ENCODE data around the gene TUNAR.

Gene TUNAR

DNA sequence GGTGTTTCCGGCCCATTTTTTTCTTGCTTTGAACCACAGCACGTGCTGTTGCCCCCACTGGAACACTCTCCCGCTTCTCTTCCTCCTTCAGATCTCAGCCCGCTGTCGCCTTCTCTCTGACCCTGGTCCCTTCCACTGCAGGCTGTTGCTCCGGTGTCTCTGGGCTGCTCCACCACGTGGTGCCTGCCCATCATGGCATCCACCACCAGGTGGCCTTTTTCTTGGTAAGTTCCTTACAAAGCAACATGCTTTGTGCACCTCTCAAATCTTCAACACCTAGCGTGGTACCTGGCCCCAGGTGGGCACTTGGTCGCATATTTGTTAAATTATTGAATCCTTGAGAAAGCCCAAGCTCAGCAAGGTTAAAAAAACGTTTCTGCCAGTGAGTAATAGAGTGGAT, 19.1 kb downstream of the TUNAR start:
- Mint-ChIP-seq H3K27me3 (ENCODE audit: low read depth) (peaks cover 48% of the 10 kb centered on the region), H3K4me3 (no peak overlapping the region), H3K4me1 (no peaks in the 10 kb centered on the region), H3K36me3 (ENCODE audit: low read depth) (no peaks in the 10 kb centered on the region), H3K9me3 (no peaks in the 10 kb centered on the region), H3K27ac (no peak overlapping the region)
- TF ChIP-seq, protein P1, sequence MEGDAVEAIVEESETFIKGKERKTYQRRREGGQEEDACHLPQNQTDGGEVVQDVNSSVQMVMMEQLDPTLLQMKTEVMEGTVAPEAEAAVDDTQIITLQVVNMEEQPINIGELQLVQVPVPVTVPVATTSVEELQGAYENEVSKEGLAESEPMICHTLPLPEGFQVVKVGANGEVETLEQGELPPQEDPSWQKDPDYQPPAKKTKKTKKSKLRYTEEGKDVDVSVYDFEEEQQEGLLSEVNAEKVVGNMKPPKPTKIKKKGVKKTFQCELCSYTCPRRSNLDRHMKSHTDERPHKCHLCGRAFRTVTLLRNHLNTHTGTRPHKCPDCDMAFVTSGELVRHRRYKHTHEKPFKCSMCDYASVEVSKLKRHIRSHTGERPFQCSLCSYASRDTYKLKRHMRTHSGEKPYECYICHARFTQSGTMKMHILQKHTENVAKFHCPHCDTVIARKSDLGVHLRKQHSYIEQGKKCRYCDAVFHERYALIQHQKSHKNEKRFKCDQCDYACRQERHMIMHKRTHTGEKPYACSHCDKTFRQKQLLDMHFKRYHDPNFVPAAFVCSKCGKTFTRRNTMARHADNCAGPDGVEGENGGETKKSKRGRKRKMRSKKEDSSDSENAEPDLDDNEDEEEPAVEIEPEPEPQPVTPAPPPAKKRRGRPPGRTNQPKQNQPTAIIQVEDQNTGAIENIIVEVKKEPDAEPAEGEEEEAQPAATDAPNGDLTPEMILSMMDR (IDR thresholded peaks at IDR 0.05; ENCODE audit: unreplicated experiment in 3 of 3), result peak in 2 of 3 experiments; percentile 13

DNA sequence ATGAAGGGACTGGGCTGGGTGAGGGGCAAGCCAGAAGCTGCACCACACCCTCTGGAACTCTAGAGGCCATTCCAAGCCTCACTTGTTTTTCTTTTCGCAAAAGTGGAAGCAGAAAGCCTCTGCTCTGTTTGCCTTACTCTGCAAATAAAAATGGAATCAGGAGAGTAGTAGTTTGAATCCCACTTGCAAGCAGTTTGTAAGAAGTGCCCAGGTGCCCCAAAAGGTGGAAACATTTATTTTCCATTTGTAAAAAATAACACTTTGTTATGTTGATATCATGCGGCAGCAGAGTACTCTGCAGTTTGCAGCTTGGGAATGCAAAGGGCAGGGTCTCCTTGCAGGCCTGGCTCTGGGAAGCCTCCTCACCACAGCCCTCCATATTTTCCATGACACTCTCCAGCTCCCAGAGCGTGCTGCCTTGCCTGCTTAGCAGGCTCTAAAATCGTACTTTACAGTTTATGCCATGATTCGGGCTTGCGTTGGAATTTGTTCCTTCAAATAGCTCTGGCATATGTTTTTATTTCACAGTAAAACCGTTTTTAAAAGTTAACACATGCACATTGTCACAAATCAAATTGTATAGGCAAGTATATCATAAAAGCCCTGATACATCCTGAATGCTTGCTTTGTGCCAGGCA, 20.0 kb downstream of the TUNAR start:
- H3K4me1 Mint-ChIP-seq, result no peaks in the 10 kb centered on the region
- TF ChIP-seq, protein P1 (IDR thresholded peaks at IDR 0.05; ENCODE audit: unreplicated experiment in 3 of 3), result no peak
- peaks cover 52% of the 10 kb centered on the region for H3K27me3 Mint-ChIP-seq (ENCODE audit: low read depth)

DNA sequence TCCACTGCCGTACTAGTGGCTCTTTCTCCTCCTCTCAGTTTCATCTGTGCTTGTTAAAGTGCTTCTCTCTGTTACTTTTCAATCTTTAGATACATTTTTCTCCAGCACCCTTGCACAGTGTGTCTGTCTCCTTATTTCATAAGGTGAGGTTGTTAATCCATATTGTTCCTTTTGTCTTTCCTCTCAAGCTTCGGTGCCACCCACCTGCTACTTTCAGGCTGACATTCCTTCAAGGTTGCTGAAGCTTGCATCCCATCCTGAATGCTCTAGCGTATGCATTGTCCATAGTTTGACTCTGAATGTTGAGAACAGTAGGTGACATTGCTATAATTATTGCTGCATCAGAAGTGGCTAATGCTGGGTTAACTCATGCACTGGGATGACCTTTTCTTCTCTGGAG, 20.6 kb downstream of the TUNAR start:
- Mint-ChIP-seq H3K4me1 (no peaks in the 10 kb centered on the region), H3K36me3 (ENCODE audit: low read depth) (no peaks in the 10 kb centered on the region), H3K27me3 (ENCODE audit: low read depth) (peaks cover 52% of the 10 kb centered on the region), H3K27ac (no peak overlapping the region), H3K9me3 (no peaks in the 10 kb centered on the region), H3K4me3 (no peak overlapping the region)
- TF ChIP-seq, protein P1 (IDR thresholded peaks at IDR 0.05; ENCODE audit: unreplicated experiment in 3 of 3), result no peak

More for the DNA sequence above, 20.0 kb downstream of the TUNAR start:
- no peak overlapping the region for H3K4me3 Mint-ChIP-seq
- no peak overlapping the region for H3K27ac Mint-ChIP-seq
- H3K36me3 Mint-ChIP-seq (ENCODE audit: low read depth), result no peaks in the 10 kb centered on the region
- H3K9me3 Mint-ChIP-seq, result no peaks in the 10 kb centered on the region

DNA sequence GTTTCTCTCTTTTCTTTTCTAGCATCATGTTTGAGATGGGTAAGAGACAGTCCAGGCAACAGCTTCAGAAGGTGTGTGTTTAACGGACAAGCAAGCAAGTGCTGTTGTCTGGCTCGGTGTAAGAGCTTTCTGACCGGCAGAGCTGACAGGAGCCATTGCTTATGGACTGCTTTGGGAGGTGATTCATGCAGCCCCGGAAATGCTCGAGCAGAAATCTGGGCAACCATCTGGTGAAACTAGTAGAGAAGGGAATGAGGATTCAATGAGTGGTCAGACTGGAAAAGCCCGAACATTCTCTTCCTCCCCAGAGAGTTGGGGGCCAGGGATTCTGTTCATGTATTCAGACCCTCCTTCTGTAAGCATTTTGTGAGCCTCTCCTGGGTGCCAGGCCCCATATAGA, 24.4 kb downstream of the TUNAR start:
- Mint-ChIP-seq H3K4me1 (no peaks in the 10 kb centered on the region), H3K27me3 (ENCODE audit: low read depth) (peaks cover 45% of the 10 kb centered on the region), H3K36me3 (ENCODE audit: low read depth) (no peaks in the 10 kb centered on the region), H3K9me3 (no peaks in the 10 kb centered on the region), H3K27ac (no peak overlapping the region), H3K4me3 (no peak overlapping the region)
- TF ChIP-seq, protein P1 (IDR thresholded peaks at IDR 0.05; ENCODE audit: unreplicated experiment in 3 of 3), result no peak

DNA sequence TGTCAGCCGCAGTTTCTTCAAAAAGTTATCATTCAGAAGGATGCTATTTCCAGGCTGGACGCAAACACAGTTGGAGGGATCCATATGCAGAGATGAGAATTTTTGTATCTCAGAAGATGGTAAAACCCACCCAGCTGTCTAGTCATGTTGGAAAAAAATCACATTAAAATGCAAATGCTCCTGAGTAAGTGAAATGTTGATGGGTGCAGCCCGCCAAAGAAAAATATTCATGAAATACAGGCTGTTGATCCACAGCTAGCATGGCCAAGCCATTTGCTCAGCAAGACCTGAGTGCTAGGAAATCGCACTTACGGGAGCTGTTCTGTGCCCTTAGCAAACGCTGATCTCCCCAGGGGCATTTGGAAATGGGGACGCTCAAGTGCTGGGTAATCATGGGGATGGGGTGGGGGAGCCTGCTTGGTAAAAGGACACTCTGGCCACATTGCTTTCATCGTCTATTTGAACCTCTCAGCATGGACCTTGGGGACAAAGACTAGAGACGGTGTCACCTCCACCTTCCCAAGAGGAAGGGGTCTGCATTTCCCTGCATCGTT, 25.7 kb downstream of the TUNAR start:
- H3K9me3 Mint-ChIP-seq, result no peaks in the 10 kb centered on the region
- TF ChIP-seq, protein P1 (IDR thresholded peaks at IDR 0.05; ENCODE audit: unreplicated experiment in 3 of 3), result no peak
- H3K36me3 Mint-ChIP-seq (ENCODE audit: low read depth), result no peaks in the 10 kb centered on the region
- H3K4me1 Mint-ChIP-seq, result no peaks in the 10 kb centered on the region
- no peak overlapping the region for H3K4me3 Mint-ChIP-seq
- peaks cover 42% of the 10 kb centered on the region for H3K27me3 Mint-ChIP-seq (ENCODE audit: low read depth)
- H3K27ac Mint-ChIP-seq, result no peak overlapping the region

DNA sequence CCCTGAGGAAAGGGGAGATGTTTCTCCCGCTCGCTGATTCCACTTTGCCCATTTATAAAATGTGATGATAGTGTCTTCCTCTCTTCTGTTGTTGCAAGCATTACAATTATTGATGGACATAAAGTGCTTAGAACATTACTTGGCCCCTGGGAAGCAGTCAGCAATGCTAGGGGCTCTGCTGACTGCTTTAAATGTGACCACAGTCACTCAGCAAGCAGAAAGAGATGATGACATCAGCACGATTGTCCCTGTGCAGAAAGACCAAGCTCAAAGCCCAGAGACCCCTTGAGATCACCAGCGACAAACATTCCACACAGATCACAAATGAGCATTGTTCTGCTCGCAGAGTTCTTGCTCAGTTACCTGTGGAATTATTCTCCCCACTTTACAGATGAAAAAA, 26.5 kb downstream of the TUNAR start:
- Mint-ChIP-seq H3K4me3 (no peak overlapping the region), H3K9me3 (no peaks in the 10 kb centered on the region), H3K27me3 (ENCODE audit: low read depth) (peaks cover 41% of the 10 kb centered on the region), H3K4me1 (no peaks in the 10 kb centered on the region), H3K27ac (no peak overlapping the region), H3K36me3 (ENCODE audit: low read depth) (no peaks in the 10 kb centered on the region)
- TF ChIP-seq, protein P1 (IDR thresholded peaks at IDR 0.05; ENCODE audit: unreplicated experiment in 3 of 3), result no peak

Data from nephron (organoid).